ENCODE data around the gene CASKIN1. TPM values are rescaled to one million over a fixed set of nuclear protein-coding genes. Genes with fewer than 3 reads are reported as not detected.
"Not testable (repeated sequence)": the region's sequence is repeated elsewhere in the genome, so short reads cannot be mapped to it uniquely, and the experiment has no call there.

Gene CASKIN1, protein sequence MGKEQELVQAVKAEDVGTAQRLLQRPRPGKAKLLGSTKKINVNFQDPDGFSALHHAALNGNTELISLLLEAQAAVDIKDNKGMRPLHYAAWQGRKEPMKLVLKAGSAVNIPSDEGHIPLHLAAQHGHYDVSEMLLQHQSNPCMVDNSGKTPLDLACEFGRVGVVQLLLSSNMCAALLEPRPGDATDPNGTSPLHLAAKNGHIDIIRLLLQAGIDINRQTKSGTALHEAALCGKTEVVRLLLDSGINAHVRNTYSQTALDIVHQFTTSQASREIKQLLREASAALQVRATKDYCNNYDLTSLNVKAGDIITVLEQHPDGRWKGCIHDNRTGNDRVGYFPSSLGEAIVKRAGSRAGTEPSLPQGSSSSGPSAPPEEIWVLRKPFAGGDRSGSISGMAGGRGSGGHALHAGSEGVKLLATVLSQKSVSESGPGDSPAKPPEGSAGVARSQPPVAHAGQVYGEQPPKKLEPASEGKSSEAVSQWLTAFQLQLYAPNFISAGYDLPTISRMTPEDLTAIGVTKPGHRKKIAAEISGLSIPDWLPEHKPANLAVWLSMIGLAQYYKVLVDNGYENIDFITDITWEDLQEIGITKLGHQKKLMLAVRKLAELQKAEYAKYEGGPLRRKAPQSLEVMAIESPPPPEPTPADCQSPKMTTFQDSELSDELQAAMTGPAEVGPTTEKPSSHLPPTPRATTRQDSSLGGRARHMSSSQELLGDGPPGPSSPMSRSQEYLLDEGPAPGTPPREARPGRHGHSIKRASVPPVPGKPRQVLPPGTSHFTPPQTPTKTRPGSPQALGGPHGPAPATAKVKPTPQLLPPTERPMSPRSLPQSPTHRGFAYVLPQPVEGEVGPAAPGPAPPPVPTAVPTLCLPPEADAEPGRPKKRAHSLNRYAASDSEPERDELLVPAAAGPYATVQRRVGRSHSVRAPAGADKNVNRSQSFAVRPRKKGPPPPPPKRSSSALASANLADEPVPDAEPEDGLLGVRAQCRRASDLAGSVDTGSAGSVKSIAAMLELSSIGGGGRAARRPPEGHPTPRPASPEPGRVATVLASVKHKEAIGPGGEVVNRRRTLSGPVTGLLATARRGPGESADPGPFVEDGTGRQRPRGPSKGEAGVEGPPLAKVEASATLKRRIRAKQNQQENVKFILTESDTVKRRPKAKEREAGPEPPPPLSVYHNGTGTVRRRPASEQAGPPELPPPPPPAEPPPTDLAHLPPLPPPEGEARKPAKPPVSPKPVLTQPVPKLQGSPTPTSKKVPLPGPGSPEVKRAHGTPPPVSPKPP (N-terminal part only)
- 1.2 TPM for total RNA-seq
- long read RNA-seq, partial matches to known transcripts, result 0 of 2 reads
- long read RNA-seq, other reads (novel, unspliced or antisense), result 2 of 2 reads

DNA sequence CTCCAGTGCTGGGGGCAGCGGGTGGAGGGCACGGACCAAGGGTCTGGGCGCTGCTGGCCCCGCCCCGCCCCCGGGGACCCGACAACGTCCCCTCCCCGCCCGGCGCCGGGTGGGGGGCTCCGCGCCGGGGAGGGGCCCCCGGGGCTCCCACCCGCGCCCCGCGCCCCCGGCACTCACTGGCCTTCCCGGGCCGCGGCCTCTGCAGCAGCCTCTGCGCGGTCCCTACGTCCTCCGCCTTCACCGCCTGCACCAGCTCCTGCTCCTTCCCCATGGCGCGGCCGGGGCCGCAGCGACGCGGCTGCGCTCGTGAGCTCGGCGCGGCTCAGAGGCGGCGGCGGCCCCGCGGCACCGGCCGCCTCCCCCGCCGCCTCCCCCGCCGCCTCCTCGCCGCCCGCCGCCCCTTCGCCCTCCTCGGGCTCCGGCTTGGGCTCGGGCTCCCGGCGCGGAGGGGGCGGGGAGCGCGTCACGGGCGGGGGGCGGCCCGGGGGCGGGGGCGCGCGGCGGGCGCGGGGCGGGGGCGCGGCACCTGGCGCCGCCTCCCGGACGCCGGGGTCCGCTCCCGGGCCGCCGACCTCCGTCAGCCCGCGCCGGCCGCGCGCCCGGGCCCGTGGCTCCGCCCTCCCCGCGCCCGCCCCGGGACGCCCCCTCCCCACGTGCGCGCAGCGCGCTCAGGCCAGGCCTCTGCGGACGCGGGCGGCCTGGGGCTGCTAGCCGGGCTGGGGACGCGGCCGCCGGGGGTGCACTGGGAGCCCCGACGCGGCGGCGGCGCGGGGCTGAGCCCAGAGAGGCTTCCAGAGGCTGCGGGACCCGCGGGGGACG lies at the start of gene CASKIN1:
CASKIN1 (minus strand) TSS at position 444 of the 819 bp plus-strand sequence; CDS start at position 271, 173 bp downstream.
- no peak for DNase-seq (ENCODE audit: low spot score)

DNA sequence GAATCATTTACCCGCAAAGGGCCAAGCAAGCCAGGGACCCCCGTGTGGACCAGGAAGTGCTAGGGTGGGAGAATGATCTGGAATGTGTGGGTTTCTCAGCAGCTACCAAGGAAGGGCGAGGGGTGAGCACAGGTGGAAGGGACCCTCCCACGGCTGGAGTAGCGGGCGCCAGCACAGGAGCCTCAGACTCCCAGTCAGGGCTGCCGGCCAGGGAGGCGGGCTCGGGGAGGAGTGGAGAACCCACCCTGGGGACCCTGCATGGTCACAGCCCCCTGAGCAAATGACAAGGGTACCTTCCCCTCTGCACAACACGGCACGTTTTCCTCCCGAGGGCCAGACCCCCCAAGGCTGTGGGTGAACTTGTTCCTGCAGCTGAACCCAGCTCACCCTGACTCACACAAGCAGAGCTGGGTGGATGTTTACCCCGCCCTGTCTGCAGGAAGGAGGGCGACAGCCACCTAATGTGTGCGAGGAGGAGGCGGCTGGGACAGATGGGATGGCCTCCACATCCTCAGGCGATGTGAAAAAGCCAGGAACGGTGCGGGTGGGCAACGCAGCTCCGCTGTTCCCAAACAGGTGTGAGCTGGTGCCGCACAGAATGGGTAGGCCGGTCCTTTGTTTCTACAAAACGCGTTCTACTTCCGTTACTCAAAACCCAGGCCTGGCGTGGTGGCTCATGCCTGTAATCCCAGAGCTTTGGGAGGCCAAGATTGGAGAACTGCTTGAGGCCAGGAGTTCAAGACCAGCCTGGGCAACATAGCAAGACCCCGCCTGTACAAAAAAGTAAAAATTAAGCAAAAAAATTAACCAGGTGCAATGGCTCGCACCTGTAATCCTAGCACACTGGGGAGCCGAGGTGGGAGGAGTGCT lies 48.8 kb upstream of the CASKIN1 start:
- intact Hi-C loops (cut with DNase I), result no loop called here
- no peak for DNase-seq (ENCODE audit: low spot score)

More for the DNA sequence above, at the start of gene CASKIN1:
- intact Hi-C loops (cut with DNase I), result no loop called here

DNA sequence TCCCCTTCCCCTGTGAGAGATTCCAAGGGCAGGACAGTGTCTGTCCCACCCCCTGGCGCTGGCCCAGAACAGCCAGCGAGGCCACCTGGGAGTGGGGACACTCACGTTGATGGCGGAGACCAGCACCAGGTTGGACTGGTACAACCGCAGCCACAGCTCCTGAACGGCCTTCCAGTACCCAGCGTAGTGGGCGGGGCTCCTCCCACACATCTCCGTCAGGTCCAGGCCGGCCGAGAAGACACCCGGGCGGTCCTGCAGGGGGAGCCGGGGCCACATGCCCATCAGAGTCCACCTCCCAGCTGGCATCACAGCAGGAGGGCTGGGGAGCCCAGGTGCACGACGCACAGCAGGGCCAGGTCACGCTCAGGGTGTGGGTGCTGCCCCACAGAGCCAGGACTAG lies 47.9 kb upstream of the CASKIN1 start:
- no peak for DNase-seq (ENCODE audit: low spot score)
- intact Hi-C loops (cut with DNase I), result no loop called here

DNA sequence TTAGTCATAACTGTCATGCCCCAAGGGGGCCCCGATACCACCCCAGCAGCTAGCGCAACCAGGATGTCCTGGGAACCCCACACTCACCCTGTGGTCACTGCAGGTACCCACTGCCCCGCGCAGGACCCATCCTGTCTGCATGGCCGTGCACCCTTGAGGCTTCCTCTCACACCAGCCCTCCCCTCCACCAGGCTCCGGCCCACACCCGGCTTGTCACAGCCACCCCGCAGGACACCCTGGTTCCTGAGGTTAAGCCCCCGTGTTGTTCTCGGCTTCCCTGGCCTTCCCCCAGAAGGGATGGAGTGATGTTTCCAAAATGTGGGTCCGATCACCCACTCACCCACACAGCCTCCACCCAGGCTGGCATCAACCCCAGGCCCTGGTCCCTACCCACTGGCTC lies 47.4 kb upstream of the CASKIN1 start:
- intact Hi-C loops (cut with DNase I), result no loop called here
- DNase-seq (ENCODE audit: low spot score), result no peak

DNA sequence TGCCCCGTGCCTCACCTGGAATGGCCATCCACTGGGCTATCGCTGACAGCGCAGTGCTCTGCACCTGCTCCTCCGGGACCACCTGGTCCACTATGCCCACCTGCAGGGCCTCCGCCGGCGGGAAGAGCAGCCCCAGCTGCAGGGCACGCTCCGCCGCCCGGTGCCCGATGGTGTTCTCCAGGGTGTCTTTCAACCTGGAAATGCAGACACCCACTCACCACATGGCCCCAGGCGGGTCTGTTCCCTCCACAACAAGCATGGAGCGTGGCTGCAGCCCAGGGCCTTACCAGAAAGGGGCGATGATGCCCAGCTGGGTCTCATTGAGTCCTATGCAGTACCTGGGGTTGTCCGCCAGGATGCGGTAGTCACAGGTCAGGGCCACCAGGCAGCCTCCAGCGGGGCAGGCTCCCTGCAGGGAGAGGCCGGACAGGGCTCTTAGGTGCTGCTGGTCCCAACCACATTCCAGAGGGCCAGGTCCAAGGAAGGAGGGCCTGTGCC lies 46.7 kb upstream of the CASKIN1 start:
- intact Hi-C loops (cut with DNase I), result no loop called here

DNA sequence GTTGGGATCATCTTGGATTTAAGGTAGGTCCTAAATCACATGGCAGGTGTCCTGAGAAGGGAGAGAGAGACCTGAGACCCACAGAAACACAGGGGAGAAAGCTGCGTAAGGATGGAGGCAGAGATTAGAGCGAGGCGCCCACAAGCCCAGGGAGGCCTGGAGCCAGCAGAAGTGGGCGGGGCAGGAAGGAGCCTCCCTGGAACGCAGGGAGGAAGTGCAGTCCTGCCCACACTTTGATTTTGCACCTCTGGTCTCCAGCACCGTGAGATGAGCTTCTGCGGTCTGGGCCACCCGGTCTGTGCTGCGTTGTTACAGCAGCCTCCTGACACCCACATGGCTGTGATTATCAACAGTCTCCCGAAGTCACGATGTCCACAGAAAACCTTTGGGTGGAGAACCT lies 46.2 kb upstream of the CASKIN1 start:
- no peak for DNase-seq (ENCODE audit: low spot score)
- intact Hi-C loops (cut with DNase I), result no loop called here

More for the DNA sequence above, 46.7 kb upstream of the CASKIN1 start:
- no peak for DNase-seq (ENCODE audit: low spot score)

DNA sequence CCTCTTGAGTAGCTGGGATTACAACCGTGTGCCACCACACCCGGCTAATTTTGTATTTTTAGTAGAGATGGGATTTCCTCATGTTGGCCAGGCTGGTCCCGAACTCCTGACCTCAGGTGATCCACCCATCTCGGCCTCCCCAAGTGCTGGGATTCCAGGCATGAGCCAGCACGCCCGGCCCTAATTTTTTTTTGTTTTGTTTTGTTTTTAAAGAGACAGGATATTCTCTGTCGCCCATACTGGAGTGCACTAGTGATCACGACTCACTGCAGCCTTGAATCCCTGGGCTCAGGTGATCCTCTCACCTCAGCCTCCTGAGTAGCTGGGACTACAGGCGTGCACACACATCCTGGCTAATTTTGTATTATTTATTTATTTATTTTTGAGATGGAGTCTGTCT lies 43.9 kb upstream of the CASKIN1 start:
- intact Hi-C loops (cut with DNase I); DNase-seq (ENCODE audit: low spot score): not testable (repeated sequence)

DNA sequence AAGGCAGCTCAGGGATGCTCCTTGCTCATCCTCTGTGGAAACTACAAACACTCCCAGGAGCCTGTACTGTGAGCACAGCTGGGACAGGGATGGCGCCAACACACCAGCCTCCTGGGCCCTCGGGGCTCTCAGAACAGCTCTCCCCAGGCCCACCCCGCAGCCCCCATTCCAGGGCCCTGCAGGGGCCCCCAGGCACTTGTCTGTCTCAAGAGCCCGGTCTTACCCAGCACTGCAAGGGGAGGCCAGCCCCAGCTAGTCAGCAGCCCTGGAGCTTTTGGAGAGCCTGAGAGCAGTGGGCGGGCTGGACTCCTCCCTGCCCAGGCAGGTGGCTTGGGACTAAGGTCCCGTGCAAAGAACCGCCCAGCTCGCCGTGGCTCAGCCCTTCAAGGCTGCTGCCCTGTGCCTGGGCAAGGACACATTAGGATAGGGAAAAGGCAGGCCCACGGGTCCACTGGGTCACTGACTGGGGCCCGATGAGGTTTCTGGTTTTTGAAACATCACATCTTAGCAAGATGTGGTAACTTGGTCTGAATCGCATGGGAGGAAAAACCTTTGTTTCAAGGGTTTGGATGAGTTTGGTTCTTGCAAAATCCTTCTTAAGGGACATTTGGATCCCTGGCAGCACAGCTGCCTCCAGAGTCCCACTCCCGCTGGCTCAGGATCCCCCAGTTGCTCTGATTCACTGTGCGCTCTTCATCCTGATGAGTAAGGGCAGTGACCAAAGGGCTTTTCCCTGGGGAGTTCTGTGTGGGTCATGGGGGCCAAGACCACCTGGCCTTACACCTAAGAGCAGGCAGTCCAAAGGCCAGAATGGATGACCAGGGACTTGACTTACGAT lies 42.7 kb upstream of the CASKIN1 start:
- no peak for DNase-seq (ENCODE audit: low spot score)
- intact Hi-C loops (cut with DNase I), result no loop called here

DNA sequence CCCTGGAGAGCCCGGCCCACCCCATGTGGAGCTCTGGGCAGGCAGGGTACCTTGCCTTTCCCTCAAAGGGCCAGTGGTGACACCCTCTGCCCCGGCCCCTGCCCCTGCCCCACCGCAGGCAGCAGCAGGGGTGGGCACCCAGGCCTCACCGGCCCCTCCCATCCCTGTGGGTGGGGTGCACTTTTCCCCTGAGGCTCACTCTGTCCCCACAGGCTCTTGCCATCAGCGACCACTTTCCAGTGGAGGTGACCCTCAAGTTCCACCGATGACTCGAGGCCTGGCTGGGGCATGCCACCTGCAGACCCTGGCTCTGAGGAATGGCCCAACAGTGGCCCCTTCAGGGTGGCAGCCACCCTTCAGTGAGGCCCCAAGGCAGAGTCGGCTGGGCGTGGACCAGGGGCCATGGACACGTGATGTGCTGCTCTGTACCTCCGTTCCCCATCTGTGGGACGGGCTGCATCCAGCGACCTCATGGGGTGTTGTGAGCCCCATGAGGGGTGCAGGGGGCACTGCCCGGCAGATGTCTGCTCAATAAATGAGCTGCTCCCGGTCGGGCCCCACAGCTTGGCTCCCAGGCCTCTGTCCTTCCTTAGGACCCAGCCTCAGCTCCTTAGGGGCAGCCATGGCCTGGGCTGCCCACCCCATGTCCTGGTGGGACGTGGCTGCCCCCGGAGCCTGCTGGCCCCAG lies 41.9 kb upstream of the CASKIN1 start:
- no peak for DNase-seq (ENCODE audit: low spot score)
- intact Hi-C loops (cut with DNase I), result no loop called here

DNA sequence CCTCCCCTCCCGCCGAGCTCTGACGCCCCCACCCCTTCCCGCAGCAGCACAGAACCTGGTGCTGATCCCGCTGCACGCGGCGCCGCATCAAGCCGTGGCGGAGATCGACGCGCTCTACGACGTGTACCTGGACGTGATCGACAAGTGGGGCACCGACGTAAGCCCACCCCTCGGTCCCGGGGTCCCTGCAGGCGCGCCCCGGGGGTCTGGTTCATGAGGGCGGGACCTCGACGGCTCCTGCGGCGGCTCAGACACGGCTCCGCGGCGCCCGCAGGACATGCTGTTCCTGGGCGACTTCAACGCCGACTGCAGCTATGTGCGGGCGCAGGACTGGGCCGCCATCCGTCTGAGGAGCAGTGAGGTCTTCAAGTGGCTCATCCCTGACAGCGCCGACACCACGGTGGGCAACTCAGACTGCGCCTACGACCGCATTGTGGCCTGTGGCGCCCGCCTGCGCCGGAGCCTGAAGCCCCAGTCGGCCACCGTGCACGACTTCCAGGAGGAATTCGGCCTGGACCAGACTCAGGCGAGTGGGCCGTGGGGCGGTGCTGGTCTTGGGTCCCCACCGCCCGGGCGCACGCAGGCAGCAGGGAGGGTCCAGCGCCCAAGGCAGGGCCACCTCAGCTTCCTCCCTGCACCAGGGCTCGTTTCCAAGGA lies 41.2 kb upstream of the CASKIN1 start:
- intact Hi-C loops (cut with DNase I), result no loop called here
- no peak for DNase-seq (ENCODE audit: low spot score)

DNA sequence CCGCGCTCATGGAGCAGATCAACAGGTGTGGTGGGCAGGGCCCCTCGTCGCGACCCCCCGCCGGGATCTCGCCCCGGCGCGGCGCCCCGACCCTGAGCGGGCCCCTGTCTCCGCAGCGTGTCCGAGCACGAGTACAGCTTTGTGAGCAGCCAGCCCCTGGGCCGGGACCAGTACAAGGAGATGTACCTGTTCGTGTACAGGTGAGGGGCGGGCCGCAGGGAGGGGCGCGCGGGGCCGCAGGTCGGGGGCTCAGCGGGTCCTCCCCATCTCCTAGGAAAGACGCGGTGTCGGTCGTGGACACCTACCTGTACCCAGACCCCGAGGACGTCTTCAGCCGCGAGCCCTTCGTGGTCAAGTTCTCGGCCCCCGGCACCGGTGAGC lies 40.7 kb upstream of the CASKIN1 start:
- DNase-seq (ENCODE audit: low spot score), result no peak
- intact Hi-C loops (cut with DNase I), result no loop called here

DNA sequence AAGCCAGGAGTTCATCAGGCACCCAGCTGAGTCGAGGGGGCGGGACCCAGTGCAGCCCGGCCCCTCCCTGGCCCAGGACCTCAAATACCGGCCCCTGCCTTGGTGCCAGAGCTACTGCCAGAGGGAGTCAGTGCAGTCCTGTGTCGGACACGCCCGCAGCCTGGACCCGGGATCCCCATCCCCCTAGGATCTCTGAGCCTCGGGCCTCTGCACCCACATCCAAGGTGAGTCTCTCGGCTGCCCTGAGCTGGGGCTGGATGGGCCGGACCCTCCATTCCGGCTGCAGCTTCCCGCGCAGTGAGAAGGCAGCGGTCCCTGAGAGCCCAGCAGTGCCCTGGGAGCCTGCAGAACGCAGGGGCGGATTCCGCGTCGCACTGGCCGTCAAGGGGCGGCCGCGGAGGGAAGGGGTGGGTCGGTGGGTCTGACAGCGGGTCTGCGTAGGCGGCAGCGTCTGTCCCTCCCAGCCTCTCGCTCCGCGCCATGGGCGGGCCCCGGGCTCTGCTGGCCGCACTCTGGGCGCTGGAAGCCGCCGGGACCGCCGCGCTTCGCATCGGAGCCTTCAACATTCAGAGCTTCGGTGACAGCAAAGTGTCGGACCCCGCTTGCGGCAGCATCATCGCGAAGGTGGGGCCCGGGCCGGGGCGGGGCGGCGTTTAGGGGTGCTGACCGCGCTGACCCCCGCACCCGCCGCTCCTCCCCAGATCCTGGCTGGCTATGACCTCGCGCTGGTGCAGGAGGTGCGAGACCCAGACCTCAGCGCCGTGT lies 40.1 kb upstream of the CASKIN1 start, which contains the start of gene DNASE1L2:
DNASE1L2 (plus strand) TSS at position 108 of the 765 bp plus-strand sequence; CDS start at position 481, 373 bp downstream.
- intact Hi-C loops (cut with DNase I), result no loop called here
- no peak for DNase-seq (ENCODE audit: low spot score)

DNA sequence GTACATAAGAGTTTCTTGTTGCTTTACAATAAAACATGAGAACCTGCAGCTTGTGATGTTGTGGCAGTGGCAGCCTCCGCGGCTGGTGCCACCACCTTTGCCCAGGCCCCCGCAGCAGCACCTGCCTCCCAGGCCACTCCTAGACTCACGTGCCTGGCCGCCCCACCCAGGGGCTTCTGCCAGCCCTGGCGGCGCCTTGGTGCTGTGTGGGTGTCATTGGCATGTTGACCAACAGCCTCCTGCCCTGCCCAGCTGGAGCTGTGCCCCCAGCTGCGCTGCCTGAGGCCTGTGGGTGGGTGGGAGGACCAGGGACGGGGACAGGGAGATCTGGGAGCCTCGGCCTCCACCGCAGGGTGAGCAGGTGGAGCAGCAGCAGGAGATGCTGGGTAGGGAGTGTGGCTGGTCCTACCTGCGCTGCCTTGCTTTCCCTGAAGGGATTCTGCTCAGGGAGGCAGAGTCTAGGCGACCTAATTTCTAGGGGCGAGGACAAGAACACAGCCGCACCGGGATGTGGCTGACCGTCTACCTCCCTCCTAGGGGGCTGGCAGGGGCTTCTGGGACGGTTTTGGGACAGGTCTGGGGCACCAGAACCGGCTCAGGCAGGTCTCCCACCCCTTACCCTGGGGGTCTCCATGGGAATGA lies 39.4 kb upstream of the CASKIN1 start:
- no peak for DNase-seq (ENCODE audit: low spot score)
- intact Hi-C loops (cut with DNase I), result no loop called here

DNA sequence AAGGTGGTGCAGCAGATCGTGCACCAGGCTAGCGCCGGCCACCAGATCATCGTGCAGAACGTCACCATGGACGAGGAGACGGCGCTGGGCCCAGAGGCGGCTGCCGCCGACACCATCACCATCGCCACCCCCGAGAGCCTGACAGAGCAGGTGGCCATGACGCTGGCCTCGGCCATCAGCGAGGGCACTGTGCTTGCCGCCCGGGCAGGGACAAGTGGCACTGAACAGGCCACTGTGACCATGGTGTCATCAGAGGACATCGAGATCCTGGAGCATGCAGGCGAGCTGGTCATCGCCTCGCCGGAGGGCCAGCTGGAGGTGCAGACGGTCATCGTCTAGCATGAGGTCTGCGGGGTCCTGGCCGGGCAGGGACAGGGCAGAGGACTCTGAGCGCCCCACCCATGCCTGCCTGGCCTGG lies 38.8 kb upstream of the CASKIN1 start:
- no peak for DNase-seq (ENCODE audit: low spot score)
- intact Hi-C loops (cut with DNase I), result no loop called here

DNA sequence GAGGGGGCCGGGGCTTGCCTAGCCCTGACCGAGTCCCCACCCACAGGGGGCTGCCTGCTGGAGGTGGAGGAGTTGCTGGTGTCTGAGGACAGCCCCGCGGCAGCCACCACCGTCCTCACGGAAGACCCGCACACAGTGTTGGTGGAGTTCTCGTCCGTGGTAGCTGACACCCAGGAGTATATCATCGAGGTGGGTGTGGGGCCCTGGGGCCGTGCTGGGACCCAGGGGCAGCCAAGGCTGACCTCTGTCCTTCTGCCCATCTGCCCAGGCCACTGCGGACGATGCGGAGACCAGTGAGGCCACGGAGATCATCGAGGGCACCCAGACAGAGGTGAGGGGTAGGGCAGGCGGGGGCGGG lies 38.4 kb upstream of the CASKIN1 start:
- intact Hi-C loops (cut with DNase I), result no loop called here
- no peak for DNase-seq (ENCODE audit: low spot score)

Data from cardiac septum (tissue), 1 donor.